ENCODE data around the gene NPBWR2. TPM values are rescaled to one million over a fixed set of nuclear protein-coding genes. Genes with fewer than 3 reads are reported as not detected.
"Not testable (repeated sequence)": the region's sequence is repeated elsewhere in the genome, so short reads cannot be mapped to it uniquely, and the experiment has no call there.

Gene NPBWR2
- total RNA-seq, 2 donors from 2014 or later = not detected

DNA sequence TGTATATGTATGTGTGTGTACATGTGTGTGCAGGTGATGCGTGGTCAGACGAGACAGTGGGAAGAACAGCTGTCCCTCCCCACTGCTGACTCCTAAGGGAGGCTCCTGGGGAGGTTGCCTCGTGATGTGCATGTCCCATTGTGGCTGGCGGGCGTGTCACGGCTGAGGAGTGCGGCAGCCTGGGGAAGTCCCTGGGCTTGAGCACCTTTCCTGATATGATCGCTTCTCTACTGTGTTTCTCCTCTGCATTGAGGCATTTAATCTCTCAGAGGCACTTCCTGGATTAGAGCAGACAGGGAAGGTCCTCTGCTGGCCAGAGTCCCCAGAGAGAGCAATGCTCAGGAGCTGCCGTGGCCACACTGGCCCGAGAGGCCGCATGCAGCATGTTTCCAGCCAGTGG is 11.4 kb downstream of the NPBWR2 start:
- DNase-seq = no peak
- intact Hi-C loops (cut with DNase I, micrococcal nuclease) = no loop called here
- ATAC-seq = no peak

DNA sequence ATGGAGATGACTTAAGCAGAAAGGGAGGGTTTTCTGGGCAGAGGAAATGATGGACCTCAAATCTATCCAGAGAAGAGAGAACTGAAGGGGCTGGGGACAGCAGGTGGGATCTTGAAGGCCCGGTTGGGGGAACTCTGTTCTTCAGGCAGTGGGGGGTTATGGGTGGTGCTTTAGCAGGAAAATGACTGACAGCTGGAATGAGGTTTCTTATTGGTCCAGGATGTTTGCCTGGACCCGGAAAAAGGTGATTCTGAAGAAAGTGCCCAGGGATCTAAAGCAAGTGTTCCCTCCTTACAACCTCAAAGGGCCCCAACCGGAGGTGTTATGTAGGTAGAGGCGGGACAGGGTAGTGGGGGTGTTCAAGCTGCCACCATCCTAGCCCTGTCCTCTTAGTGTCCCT is 11.9 kb downstream of the NPBWR2 start:
- no peak for ATAC-seq
- intact Hi-C loops (cut with DNase I, micrococcal nuclease) = no loop called here
- no peak for DNase-seq

GRCh38 chr20:64093013-64093503 is 14.3 kb downstream of the NPBWR2 start:
- no peak for DNase-seq
- intact Hi-C loops (cut with DNase I, micrococcal nuclease) = no loop called here
- ATAC-seq = no peak

- DNase-seq (no peak), ATAC-seq (no peak)
- intact Hi-C loops (cut with DNase I, micrococcal nuclease) = no loop called here
Measured at GRCh38 chr20:64092258-64093012, 14.9 kb downstream of the NPBWR2 start.

- intact Hi-C loops (cut with DNase I, micrococcal nuclease) = no loop called here
- no peak for ATAC-seq
- DNase-seq = no peak
Measured at GRCh38 chr20:64091770-64092169, 15.6 kb downstream of the NPBWR2 start.

DNA sequence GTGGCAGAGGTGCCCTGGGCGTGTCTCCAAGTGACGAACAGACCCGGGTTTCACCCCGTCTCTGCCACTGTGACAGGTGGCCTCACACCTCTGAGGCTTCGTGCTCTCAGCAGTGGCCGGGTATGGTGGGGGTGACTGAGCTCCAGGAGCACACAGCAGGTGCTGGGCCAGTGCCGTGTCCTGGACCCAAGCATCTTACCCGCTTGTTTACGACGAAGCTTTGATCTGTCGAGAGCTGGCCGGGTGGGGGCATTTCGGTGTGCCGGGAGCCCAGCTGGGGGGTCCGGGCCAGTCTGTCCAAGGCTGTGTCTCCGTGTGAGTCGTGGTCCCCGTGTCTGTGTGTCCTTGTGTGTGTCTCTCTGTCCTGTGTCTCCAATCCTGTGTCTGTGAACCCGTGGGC is 16.0 kb downstream of the NPBWR2 start:
- DNase-seq (no peak), ATAC-seq (no peak)
- intact Hi-C loops (cut with DNase I, micrococcal nuclease) = no loop called here

DNA sequence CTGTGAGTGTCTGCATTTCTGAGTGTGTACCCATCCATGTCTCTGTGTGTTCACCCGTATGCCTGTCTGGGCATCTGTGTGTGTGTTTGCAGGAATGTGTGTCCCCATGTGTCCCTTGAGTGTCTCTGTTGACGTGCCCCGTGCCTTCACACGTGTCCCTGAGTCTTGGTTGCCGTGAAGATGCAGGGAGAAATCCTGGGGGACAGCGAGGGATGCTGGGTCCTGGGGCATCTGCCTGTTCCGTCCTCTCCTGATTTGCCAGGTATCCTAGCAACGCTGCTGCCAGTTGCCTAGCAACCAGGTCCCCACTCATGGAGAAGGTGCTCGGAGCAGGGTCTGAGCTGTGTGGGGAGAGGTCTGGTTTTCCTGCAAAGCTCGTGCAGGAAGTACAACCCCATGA is 17.2 kb downstream of the NPBWR2 start:
- ATAC-seq (no peak), DNase-seq (no peak)
- intact Hi-C loops (cut with DNase I, micrococcal nuclease) = no loop called here

GRCh38 chr20:64088586-64088985 is 18.8 kb downstream of the NPBWR2 start:
- ATAC-seq; intact Hi-C loops (cut with DNase I, micrococcal nuclease): not testable (repeated sequence)

DNA sequence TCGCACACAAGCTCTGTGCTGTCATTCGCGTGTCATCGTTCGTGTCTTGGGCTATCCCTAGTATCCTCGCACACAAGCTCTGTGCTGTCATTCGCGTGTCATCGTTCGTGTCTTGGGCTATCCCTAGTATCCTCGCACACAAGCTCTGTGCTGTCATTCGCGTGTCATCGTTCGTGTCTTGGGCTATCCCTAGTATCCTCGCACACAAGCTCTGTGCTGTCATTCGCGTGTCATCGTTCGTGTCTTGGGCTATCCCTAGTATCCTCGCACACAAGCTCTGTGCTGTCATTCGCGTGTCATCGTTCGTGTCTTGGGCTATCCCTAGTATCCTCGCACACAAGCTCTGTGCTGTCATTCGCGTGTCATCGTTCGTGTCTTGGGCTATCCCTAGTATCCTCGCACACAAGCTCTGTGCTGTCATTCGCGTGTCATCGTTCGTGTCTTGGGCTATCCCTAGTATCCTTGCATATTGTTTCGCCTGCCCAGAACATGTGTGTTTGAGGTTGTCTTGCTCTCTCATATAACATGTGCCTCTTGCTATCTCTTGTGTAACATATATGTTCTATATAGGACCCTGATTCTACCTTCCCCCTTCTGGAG is 20.0 kb downstream of the NPBWR2 start:
- DNase-seq; intact Hi-C loops (cut with DNase I, micrococcal nuclease); ATAC-seq: not testable (repeated sequence)

More at GRCh38 chr20:64088586-64088985, 18.8 kb downstream of the NPBWR2 start:
- DNase-seq = not testable (repeated sequence)

- intact Hi-C loops (cut with DNase I, micrococcal nuclease) = no loop called here
- no peak for ATAC-seq
Measured at GRCh38 chr20:64086801-64087200, 20.6 kb downstream of the NPBWR2 start.

DNA sequence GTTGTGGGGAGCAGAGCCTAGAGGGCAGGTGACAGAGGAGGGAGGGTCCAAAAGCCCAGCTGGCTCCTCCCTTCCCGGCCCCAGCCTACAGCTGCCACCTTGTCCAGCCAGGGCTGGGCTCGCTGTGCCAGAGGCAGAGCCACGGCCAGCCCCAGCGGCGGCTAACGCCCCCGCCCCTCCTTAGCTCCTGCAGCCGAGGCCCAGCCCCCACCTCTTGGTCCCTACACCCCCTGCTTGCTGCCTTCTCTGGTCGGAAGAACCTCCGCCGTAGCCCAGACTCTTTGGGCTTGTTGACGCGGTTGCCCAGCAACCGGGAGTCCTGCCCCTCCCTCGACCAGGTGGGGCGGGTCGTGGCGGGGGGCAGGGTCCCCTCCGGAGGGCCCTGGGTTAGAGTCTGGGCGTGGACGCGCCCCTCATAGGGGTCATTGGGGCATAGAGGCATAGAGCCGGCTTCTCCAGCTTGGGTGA is 22.6 kb downstream of the NPBWR2 start:
- intact Hi-C loops (cut with DNase I, micrococcal nuclease) = no loop called here
- no peak for ATAC-seq
- no peak for DNase-seq

More at GRCh38 chr20:64086801-64087200, 20.6 kb downstream of the NPBWR2 start:
- DNase-seq = no peak

- intact Hi-C loops (cut with DNase I, micrococcal nuclease) = no loop called here
- DNase-seq = no peak
- ATAC-seq = no peak
Measured at GRCh38 chr20:64083804-64084684, 23.3 kb downstream of the NPBWR2 start, which contains the start of gene LKAAEAR1. Gene LKAAEAR1, minus strand, starts transcription at chr20:64084398. Its CDS starts 179 bp downstream, at chr20:64084219.

DNA sequence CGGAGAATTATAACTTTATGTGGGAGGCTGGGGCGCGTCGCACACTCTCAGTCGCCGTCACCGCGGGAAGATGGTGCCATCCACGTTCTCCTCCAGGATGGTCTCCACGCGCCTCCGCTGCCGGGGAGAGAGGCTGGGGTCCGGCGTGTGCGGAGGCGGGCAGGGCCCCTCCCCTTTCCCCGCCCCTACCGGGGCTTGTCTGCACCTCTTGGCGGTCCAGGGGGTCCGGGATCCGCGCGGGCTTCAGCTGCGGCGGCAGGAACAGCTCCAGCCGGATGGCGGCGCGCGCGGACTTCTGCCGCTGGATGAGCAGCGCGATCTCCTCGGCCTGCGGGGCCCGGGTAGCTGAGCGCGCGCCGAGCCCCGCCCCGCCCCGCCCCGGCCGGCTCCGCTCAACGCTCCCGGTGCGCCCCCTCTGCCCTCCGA is 24.0 kb downstream of the NPBWR2 start:
- peak; percentile 54 for ATAC-seq
- intact Hi-C loops (cut with DNase I, micrococcal nuclease) = no loop called here
- peak in 1 of 2 donors; percentile 79 for DNase-seq

- DNase-seq (no peak), ATAC-seq (no peak)
- intact Hi-C loops (cut with DNase I, micrococcal nuclease) = no loop called here
Measured at GRCh38 chr20:64082820-64083377, 24.5 kb downstream of the NPBWR2 start.

- intact Hi-C loops (cut with DNase I, micrococcal nuclease) = no loop called here
- DNase-seq (no peak), ATAC-seq (no peak)
Measured at GRCh38 chr20:64082126-64082731, 25.1 kb downstream of the NPBWR2 start.

DNA sequence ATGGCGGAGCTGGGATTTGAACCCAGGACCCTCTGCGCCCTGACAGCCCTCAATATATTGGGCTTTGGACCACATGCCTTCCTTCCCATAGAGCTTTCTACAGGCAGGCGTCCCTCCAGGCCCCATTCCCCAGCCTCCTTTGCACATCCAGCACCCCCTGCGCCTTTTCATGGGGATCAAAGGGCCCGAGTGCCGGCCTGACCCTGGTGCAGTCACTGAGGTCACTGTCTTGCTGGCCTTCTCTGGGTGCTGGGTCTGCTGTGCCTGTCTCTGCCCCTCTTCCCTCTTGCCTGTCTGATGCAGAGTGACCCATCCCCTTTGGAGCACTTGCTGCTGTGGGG is 25.8 kb downstream of the NPBWR2 start:
- intact Hi-C loops (cut with DNase I, micrococcal nuclease) = no loop called here
- DNase-seq (no peak), ATAC-seq (no peak)

DNA sequence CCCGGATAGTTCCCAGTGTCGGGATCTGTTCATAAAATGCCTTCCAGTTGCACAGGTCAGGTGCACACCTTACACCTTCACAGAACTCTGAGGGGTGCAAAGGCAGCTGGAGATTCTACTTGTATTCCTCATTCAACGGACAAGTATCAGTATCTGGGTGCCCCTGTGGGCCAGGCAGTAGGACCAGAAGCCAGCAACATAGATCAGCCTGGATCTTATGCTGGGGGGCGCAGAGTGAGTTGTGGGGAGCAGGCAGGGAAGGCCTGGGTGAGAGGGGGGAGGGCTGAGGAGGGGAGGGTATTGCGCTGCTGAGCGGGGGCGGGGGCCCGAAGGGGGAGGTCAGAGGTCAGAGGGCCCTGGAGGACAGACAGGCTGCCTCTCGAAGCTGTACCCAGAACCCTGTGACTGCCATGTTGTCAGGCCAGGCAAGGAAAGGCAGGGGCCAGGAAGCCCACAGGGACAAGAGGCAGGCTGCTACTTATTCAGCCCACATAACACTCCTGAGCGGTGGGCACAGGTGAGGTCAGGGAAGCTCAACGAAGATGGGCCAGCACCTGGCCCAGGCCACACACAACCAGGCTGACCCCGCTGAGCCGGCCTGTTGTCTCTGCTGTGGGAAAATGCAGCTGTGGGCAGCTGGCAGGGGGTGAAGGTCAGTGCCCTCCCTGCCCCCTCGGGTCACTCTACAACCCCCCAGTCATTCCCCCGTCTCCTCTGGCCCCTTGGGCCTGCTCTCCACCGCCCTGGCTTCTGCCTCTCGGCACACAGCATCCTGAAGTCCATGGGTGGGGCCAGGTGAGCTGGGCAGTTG is 26.3 kb downstream of the NPBWR2 start:
- DNase-seq (no peak), ATAC-seq (no peak)
- intact Hi-C loops (cut with DNase I, micrococcal nuclease) = no loop called here

Measured in left colon (tissue), 2 donors.